ENCODE measurements around the gene SMLR1. TPM values are rescaled to one million over a fixed set of nuclear protein-coding genes. Genes with fewer than 3 reads are reported as not detected.

Gene SMLR1
- not detected in 2 replicates for total RNA-seq

DNA sequence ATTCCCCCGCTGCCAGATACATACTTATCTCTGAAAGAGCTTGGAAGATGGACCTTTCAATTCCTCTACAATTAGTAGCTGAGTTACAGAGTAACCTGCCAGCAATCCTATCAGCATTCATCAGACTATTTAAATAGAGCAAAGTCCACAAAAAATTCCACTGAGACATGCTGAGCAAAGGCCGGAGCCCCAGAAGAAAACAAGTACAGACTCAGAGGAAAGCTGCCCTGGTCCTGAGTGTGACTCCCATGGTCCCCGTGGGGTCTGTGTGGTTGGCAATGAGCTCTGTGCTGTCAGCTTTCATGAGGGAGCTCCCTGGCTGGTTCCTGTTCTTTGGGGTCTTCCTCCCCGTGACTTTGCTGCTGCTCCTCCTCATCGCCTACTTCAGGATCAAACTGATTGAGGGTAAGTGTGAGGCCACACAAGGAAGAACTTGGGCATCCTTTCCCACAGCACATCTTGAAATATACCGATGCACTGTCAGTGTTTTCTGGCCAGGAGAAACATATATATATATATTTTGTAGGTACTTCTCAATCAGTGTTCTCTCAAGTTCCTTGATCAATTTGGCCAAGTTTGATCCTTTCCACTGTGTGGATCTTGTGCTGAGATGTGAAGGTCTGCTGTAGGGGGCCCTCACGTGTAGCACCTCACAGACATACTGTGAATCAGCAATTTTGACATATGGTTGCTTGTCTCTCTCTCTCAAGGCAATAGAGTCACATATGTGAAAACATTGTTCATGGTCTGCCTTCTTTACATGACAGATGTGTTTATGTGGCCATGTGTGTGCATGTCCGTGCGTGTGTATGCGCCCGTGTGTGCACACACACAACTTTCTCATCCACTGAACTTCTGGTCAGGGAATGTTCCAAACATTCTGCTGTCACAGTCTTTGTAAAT lies at the start of gene SMLR1:
Gene SMLR1 (plus strand): TSS at position 160 of the 903 bp plus-strand sequence. CDS start 8 bp downstream, at position 168.

Other genes with a start within 250 kb of the SMLR1 start
- gene EPB41L2, start 235.8 kb downstream of the SMLR1 start, total RNA-seq, result 30.6 and 67.4 TPM in 2 replicates

Data from placental pericyte (primary cell).